Measurements from ENCODE around the gene LMX1A. TPM values are rescaled to one million over a fixed set of nuclear protein-coding genes. Genes with fewer than 3 reads are reported as not detected.

Gene LMX1A
- total and polyA plus RNA-seq, 9 of the 15 experiments (the other 6 are each of a cell fraction or from before 2014, with no cell fraction given) = not detected

- TF ChIP-seq RREB1 (CRISPR knock-in tag; IDR thresholded peaks at IDR 0.05) = no peak
- no peak for TF ChIP-seq ZNF354B (CRISPR knock-in tag; IDR thresholded peaks at IDR 0.05)
- TF ChIP-seq WHSC1 (IDR thresholded peaks at IDR 0.05; ENCODE audit: low read length) = no peak
- no peak for TF ChIP-seq MCM2 (IDR thresholded peaks at IDR 0.05; ENCODE audit: low read depth)
- TF ChIP-seq TBL1XR1 (IDR thresholded peaks at IDR 0.05; ENCODE audit: low read length in 2 of 2) = no peak
- TF ChIP-seq SRSF1 (IDR thresholded peaks at IDR 0.05; ENCODE audit: low read depth, low read length) = no peak
- TF ChIP-seq NFYB (IDR thresholded peaks at IDR 0.05; ENCODE audit: extremely low read depth, insufficient read length) = no peak
- no peak for TF ChIP-seq ZNF274 (IDR thresholded peaks at IDR 0.05; ENCODE audit: borderline replicate concordance, low read depth, low read length)
- TF ChIP-seq NR2C1 (IDR thresholded peaks at IDR 0.05) = no peak
- TF ChIP-seq NR2C1 (tag; IDR thresholded peaks at IDR 0.05) = no peak
- no peak for TF ChIP-seq RERE (CRISPR knock-in tag; IDR thresholded peaks at IDR 0.05; ENCODE audit: borderline replicate concordance)
- TF ChIP-seq ZNF41 (CRISPR knock-in tag; conservative IDR thresholded peaks at IDR 0.05) = no peak
- no peak for TF ChIP-seq AFF4 (CRISPR knock-in tag; IDR thresholded peaks at IDR 0.05)
- no peak for TF ChIP-seq ZNF830 (CRISPR knock-in tag; IDR thresholded peaks at IDR 0.05)
Observed at GRCh38 chr1:165298203-165298820, 58.2 kb downstream of the LMX1A start (continued).
